Measurements from ENCODE around the gene RUNX2. TPM values are rescaled to one million over a fixed set of nuclear protein-coding genes. Genes with fewer than 3 reads are reported as not detected.

The RUNX2 gene
- total and polyA plus RNA-seq, 4 donors: 0.09 to 1.5 (median 0.75) TPM

DNA sequence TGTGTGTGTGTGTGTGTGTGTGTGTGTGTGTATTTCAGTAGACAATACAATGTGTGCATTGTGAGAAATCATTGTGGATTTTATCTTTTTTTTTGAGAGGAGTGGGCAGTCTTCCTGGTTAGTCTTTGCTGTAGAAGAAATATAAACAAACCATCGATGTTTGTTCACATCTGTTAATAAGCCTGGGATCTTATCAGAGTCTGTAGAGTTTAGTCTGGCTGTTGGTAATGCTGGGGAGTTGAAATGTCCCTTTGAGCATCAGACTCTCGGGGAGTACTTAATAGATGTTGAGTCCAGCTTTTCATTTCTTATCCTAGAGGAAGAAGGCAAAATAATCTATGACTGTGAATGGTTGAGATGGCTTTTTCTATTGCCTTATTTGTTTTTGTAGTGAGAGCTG, 146.2 kb downstream of the RUNX2 start:
- WGBS: 50% methylated on average over 2 of the region's 2 CpGs
- no peak for DNase-seq (ENCODE audit: low spot score)
- H3K27ac ChIP-seq (ENCODE audit: low read depth in 1 of 2, low read length in 2 of 2): no peak overlapping the region
- TF ChIP-seq, protein P1, sequence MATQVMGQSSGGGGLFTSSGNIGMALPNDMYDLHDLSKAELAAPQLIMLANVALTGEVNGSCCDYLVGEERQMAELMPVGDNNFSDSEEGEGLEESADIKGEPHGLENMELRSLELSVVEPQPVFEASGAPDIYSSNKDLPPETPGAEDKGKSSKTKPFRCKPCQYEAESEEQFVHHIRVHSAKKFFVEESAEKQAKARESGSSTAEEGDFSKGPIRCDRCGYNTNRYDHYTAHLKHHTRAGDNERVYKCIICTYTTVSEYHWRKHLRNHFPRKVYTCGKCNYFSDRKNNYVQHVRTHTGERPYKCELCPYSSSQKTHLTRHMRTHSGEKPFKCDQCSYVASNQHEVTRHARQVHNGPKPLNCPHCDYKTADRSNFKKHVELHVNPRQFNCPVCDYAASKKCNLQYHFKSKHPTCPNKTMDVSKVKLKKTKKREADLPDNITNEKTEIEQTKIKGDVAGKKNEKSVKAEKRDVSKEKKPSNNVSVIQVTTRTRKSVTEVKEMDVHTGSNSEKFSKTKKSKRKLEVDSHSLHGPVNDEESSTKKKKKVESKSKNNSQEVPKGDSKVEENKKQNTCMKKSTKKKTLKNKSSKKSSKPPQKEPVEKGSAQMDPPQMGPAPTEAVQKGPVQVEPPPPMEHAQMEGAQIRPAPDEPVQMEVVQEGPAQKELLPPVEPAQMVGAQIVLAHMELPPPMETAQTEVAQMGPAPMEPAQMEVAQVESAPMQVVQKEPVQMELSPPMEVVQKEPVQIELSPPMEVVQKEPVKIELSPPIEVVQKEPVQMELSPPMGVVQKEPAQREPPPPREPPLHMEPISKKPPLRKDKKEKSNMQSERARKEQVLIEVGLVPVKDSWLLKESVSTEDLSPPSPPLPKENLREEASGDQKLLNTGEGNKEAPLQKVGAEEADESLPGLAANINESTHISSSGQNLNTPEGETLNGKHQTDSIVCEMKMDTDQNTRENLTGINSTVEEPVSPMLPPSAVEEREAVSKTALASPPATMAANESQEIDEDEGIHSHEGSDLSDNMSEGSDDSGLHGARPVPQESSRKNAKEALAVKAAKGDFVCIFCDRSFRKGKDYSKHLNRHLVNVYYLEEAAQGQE (IDR thresholded peaks at IDR 0.05): no peak
- no peak for TF ChIP-seq HNF4A (conservative IDR thresholded peaks at IDR 0.05)
- no peak for TF ChIP-seq FOXA2 (IDR thresholded peaks at IDR 0.05)
- no peak for TF ChIP-seq SP1 (IDR thresholded peaks at IDR 0.05)
- TF ChIP-seq RAD21 (IDR thresholded peaks at IDR 0.05): no peak
- no peak for TF ChIP-seq RXRA (IDR thresholded peaks at IDR 0.05)
- no peak for TF ChIP-seq FOXA1 (IDR thresholded peaks at IDR 0.05)
- TF ChIP-seq GABPA (IDR thresholded peaks at IDR 0.05 in 1 of 2, conservative IDR thresholded peaks at IDR 0.05 in 1 of 2): no peak
- H3K36me3 ChIP-seq (ENCODE audit: control insufficient read depth in 4 of 4, insufficient read depth in 3 of 4, low read depth in 1 of 4, low read length in 3 of 4): no peaks in the 10 kb centered on the region
- no peaks in the 10 kb centered on the region for H3K27me3 ChIP-seq (ENCODE audit: control insufficient read depth in 4 of 4, insufficient read depth in 4 of 4, low read length in 3 of 4)
- no peak overlapping the region for H3K9ac ChIP-seq (ENCODE audit: low read depth in 1 of 2, low read length in 2 of 2)
- no peak overlapping the region for H3K4me3 ChIP-seq (ENCODE audit: low read depth in 1 of 3, low read length in 3 of 3)
- no peaks in the 10 kb centered on the region for H3K4me1 ChIP-seq (ENCODE audit: control insufficient read depth in 4 of 4, insufficient read depth in 4 of 4, low read length in 3 of 4)
- no peaks in the 10 kb centered on the region for H3K9me3 ChIP-seq (ENCODE audit: control insufficient read depth in 4 of 4, low read length in 3 of 4)

DNA sequence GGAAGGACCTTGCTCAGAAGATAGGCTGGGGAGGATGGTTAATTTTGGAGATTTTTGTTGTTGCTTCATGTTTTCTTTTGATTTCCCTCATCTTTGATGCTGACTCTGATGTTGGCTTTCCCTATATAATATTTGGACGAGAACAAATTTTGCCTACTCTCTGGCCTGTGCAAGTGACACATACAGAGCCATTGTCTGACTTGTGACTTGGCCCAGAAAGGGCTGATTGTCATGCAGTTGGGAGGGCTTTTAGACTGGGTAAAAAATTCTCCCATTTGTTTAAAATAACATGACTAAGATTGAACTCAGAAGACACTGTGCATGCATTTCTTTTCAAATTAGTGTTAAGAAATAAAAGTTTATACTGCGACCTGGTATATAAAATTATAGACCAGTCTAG, 148.2 kb downstream of the RUNX2 start:
- Histone ChIP-seq H3K4me1 (ENCODE audit: control insufficient read depth in 4 of 4, insufficient read depth in 4 of 4, low read length in 3 of 4) (no peaks in the 10 kb centered on the region), H3K36me3 (ENCODE audit: control insufficient read depth in 4 of 4, insufficient read depth in 3 of 4, low read depth in 1 of 4, low read length in 3 of 4) (no peaks in the 10 kb centered on the region), H3K27ac (ENCODE audit: low read depth in 1 of 2, low read length in 2 of 2) (no peak overlapping the region), H3K27me3 (ENCODE audit: control insufficient read depth in 4 of 4, insufficient read depth in 4 of 4, low read length in 3 of 4) (no peaks in the 10 kb centered on the region), H3K4me3 (ENCODE audit: low read depth in 1 of 3, low read length in 3 of 3) (no peak overlapping the region), H3K9ac (ENCODE audit: low read depth in 1 of 2, low read length in 2 of 2) (no peak overlapping the region), H3K9me3 (ENCODE audit: control insufficient read depth in 4 of 4, low read length in 3 of 4) (no peaks in the 10 kb centered on the region)
- no peak for DNase-seq (ENCODE audit: low spot score)
- 87% methylated on average over 2 of the region's 2 CpGs for WGBS
- TF ChIP-seq HNF4A (conservative IDR thresholded peaks at IDR 0.05) (no peak), SP1 (IDR thresholded peaks at IDR 0.05) (no peak), GABPA (IDR thresholded peaks at IDR 0.05 in 1 of 2, conservative IDR thresholded peaks at IDR 0.05 in 1 of 2) (no peak), FOXA2 (IDR thresholded peaks at IDR 0.05) (no peak), FOXA1 (IDR thresholded peaks at IDR 0.05) (no peak), RAD21 (IDR thresholded peaks at IDR 0.05) (no peak), EGR1 (IDR thresholded peaks at IDR 0.05; ENCODE audit: low read depth in 2 of 2) (no peak), NR2F2 (IDR thresholded peaks at IDR 0.05) (no peak), RXRA (IDR thresholded peaks at IDR 0.05) (no peak)
- TF ChIP-seq, protein P1 (IDR thresholded peaks at IDR 0.05): no peak
- TF ChIP-seq, protein P2, sequence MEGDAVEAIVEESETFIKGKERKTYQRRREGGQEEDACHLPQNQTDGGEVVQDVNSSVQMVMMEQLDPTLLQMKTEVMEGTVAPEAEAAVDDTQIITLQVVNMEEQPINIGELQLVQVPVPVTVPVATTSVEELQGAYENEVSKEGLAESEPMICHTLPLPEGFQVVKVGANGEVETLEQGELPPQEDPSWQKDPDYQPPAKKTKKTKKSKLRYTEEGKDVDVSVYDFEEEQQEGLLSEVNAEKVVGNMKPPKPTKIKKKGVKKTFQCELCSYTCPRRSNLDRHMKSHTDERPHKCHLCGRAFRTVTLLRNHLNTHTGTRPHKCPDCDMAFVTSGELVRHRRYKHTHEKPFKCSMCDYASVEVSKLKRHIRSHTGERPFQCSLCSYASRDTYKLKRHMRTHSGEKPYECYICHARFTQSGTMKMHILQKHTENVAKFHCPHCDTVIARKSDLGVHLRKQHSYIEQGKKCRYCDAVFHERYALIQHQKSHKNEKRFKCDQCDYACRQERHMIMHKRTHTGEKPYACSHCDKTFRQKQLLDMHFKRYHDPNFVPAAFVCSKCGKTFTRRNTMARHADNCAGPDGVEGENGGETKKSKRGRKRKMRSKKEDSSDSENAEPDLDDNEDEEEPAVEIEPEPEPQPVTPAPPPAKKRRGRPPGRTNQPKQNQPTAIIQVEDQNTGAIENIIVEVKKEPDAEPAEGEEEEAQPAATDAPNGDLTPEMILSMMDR (IDR thresholded peaks at IDR 0.05; ENCODE audit: low read depth, low read length, missing input control): no peak
- TF ChIP-seq, protein P3, sequence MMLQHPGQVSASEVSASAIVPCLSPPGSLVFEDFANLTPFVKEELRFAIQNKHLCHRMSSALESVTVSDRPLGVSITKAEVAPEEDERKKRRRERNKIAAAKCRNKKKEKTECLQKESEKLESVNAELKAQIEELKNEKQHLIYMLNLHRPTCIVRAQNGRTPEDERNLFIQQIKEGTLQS (IDR thresholded peaks at IDR 0.05): no peak

Data from liver (tissue), 9 donors.